NCI-H2196 treated with DMSO at 0.1 percent for 48 hours (cell line): ENCODE data around the gene IFNA21.
"Not testable (repeated sequence)": the region's sequence is repeated elsewhere in the genome, so short reads cannot be mapped to it uniquely, and the experiment has no call there.

Source experiments
- DNase-seq: peaks from one replicate; lab custom pipeline; 2025; ENCODE audit not compliant: unreplicated experiment; lab: John Stamatoyannopoulos, UW

The IFNA21 gene

GRCh38 chr9:21166560-21166959 is at the start of gene IFNA21:
Gene IFNA21 (minus strand): TSS chr9:21166660. CDS start chr9:21166612, 48 bp downstream.
- not testable (repeated sequence) for DNase-seq

- DNase-seq = not testable (repeated sequence)
Observed at GRCh38 chr9:21213411-21214326, 47.2 kb upstream of the IFNA21 start.

- DNase-seq = not testable (repeated sequence)
Observed at GRCh38 chr9:21212160-21212559, 45.7 kb upstream of the IFNA21 start.

- not testable (repeated sequence) for DNase-seq
Observed at GRCh38 chr9:21210782-21211181, 44.3 kb upstream of the IFNA21 start.

GRCh38 chr9:21210311-21210710 is 43.9 kb upstream of the IFNA21 start:
- DNase-seq = no peak

GRCh38 chr9:21207043-21207442 is 40.6 kb upstream of the IFNA21 start, which contains the start of gene IFNA10:
Gene IFNA10 (minus strand): TSS chr9:21207143. CDS start chr9:21207097, 46 bp downstream.
- not testable (repeated sequence) for DNase-seq

GRCh38 chr9:21205204-21205603 is 38.7 kb upstream of the IFNA21 start:
- DNase-seq = no peak

GRCh38 chr9:21202105-21202504 is 35.6 kb upstream of the IFNA21 start, which contains the start of gene IFNA7:
Gene IFNA7 (minus strand): TSS chr9:21202205. CDS start chr9:21202165, 40 bp downstream.
- not testable (repeated sequence) for DNase-seq

- not testable (repeated sequence) for DNase-seq
Observed at GRCh38 chr9:21194867-21195776, 28.7 kb upstream of the IFNA21 start.

- not testable (repeated sequence) for DNase-seq
Observed at GRCh38 chr9:21187487-21187886, 21.0 kb upstream of the IFNA21 start, which contains the start of gene IFNA4. Gene IFNA4 (minus strand): TSS chr9:21187587. CDS start chr9:21187531, 56 bp downstream.

- not testable (repeated sequence) for DNase-seq
Observed at GRCh38 chr9:21182810-21183736, 16.6 kb upstream of the IFNA21 start.

- DNase-seq = no peak
Observed at GRCh38 chr9:21174671-21175070, 8.2 kb upstream of the IFNA21 start.

- no peak for DNase-seq
Observed at GRCh38 chr9:21172156-21172555, 5.7 kb upstream of the IFNA21 start.

- no peak for DNase-seq
Observed at GRCh38 chr9:21171351-21171750, 4.9 kb upstream of the IFNA21 start.

- no peak for DNase-seq
Observed at GRCh38 chr9:21165516-21165915, 944 bp downstream of the IFNA21 start.

- DNase-seq = no peak
Observed at GRCh38 chr9:21160178-21160577, 6.3 kb downstream of the IFNA21 start.

GRCh38 chr9:21155501-21155900 is 11.0 kb downstream of the IFNA21 start:
- DNase-seq = no peak

- no peak for DNase-seq
Observed at GRCh38 chr9:21154018-21154608, 12.3 kb downstream of the IFNA21 start.

GRCh38 chr9:21153336-21154017 is 13.0 kb downstream of the IFNA21 start:
- no peak for DNase-seq
